ENCODE measurements around the gene THOC5.

GRCh38 chr22:29480262-29480511, 73.4 kb downstream of the THOC5 start:
- TF ChIP-seq CTCF (IDR thresholded peaks at IDR 0.05), result no peak
- TF ChIP-seq POLR2A (IDR thresholded peaks at IDR 0.05), result no peak
